Stimulated activated CD8-positive, alpha-beta memory T cell treated with anti-CD3 and anti-CD28 coated beads, Interleukin-15, amount 100 ng/mL, for 4 hours (primary cell): ENCODE measurements around the gene FOXN1.

ENCODE experiments used
- DNase-seq, 2 donors: peaks; one replicate each; pipeline ENCODE4 v3.0.0-alpha.2; 2020; ENCODE audit warnings: low read depth in 2 of 2

Gene FOXN1

DNA sequence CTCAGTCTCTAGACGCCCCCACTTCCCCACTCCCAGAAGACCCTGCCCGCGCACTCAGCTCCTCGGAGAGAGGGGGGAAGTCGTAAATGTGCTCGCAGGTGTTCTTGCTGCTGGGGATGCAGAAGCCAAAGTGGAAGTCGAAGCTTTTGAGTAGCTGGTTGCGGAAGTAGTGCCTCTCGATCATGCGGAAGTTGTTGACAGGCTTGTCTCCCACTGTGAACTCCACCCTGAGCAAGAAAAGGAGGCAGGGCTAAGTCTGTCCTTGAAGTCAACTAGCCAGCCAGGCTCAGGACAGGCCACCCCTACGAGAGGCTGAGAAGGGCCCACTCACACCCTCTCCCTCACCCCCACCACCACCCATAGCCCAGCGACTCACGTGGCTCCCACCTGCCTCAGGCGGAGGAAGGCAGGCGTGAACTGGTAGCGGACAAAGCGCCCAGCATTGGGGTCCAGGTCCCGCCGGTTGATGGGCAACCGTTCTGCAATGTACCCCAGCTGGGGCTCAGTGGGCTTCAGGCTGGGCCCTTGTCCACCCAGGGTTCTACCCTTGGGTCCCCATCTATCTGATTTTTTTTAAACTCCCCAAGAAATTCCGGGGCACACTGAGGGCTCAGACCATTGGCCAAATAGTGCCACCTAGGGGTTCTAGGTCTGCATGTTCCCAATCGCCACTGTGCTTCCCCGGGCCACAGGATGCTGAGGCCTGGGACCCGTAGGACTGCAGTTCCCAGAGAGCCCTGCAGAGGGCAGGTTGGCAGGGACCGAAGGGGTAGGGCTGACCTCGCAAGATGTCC is 41.7 kb downstream of the FOXN1 start:
- peak; percentile 13 to 20 for DNase-seq

- no peak for DNase-seq
Measured at GRCh38 chr17:28548417-28549130, 42.4 kb downstream of the FOXN1 start.

DNA sequence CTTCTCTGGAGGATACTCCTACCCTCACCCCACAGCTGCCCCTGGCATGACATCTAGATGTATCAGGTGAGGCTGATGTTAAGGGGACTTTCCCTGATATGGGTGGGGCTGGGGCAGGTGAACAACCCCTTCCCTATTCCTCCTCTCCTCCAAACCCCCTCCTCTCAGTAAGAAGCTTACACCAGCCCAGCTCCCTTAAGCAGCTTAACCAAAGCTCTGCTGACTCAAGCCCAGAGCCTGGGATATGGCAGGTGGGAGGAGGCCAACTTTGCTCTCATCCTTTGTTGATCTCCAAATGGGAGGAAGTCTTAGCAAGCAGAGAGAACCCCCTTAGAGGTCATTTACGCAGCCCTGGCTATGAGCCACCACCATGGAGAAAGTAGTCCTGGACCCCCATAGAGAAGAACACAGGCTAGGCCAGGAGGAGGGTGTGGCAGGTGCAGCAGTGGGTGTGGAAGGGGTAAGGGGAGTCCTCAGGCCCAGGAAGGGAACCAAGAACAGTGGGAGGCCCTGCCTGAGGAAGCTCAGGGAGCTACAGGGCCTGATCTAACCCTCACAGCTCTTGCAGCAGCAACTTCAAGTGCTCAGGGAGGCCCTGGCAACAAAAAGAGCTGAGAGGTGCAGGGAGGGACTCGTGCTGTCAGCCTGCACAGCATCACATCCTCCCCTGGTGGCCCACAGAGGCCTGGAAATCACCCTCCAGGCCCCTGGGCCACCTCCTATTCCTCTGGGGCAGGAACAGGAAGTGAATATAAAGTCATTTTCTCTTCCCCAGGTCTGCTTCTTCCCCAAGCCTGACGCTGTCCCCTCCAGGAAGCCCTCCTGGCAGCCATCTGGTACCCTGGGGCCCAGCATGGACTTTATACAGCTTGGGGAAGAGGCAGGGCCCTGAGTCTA is 43.3 kb downstream of the FOXN1 start:
- peak; percentile 7 to 21 for DNase-seq

DNA sequence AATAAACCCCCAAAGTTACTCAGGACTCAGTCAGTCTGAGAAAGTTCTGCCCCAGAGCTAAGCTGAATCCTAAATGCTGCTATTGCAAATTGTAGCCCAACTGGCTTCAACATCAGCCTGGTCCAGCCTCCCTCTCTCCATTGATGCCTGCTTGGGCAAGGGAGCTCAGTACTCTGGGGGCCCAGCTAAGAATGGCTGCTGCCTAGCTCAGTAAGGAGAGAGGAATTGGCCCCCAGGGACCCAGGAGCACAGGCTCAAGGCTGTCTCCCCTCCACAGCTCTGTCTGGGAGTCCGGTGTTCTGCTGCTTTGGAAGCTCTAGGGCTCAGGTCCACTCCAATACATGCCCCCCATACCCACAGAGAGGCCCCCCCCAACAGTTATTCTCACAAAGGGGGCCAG is 44.7 kb downstream of the FOXN1 start:
- no peak for DNase-seq

DNA sequence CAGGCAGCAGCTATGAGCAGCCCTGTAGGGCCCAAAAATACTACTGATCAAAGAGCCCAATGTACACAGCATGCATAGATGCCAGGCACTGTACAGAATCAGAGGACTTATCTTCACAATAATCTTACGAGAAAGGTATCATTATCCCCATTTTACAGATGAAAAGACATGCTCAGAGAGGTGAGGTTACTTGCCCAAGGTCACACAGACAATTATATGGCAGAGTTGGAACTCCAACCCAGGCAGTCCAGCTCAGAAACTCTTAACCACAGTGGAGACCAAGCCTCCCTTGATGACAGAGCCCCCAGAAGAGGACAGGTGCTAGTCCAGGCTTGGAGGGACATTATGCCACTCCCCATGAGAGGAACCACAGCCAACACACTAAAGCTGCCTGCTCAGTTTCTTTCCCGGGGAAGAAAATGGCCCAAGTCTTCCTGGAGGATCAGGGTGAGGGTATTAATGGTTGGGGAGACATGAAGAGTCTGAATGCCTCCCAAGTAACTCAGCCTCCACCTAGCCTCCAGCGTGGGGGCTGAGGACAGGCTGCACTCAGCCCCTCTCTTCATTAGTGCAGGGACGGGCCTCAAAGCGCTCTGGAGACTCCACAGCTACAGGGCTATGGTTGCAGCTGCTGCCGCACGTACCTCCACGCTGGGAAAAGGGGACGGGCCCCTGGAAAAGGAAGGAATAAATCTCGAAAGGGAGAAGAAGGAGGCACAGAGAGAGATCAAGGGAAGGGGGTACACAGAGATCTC is 45.5 kb downstream of the FOXN1 start:
- no peak for DNase-seq

DNA sequence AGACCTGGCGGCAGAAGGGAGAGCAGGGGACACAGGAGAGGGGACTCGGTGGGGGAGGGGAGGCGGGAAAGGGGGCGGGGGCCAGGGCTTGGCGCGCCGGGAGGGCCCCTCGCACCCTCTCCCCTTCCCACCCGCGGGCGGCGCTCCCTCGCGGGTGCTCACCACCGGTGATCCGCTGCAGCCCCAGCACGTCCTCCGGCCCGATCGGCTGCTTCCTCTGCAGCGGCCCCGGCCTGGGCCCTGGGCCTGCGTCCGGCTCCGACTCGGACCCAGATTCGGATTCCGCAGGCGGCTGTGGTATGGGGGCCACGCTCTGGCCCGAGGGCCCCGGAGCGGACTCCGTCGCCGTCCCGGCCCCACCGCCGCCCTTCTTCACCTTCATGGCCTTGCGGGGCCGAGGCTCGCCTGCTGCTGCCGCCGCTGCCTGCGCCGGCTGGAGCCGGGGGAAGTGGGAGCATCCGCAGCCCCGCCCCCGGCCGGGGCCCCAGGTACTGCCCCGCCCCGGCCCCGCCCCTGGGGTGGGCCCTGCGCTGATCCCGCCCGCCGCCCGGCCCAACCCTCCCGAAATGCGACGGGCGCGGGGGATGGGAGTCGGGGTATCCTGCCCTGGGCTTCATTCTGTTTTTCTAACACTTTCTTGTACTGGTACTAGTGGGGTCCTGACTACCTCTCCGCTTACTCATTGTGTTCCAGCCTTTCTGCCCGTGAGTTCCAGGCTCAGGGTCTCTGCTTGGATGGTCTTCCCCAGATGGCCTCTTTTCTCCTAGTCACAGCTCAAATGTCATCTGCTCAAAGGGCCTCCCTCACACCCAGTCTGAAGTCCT is 46.2 kb downstream of the FOXN1 start, which contains the start of gene UNC119:
TSS of gene UNC119 (minus strand) at position 449 of the 824 bp plus-strand sequence. CDS start at position 382, 67 bp downstream.
- DNase-seq, result peak; percentile 41 to 49

GRCh38 chr17:28553000-28553505 is 46.9 kb downstream of the FOXN1 start:
- DNase-seq, result no peak

GRCh38 chr17:28554565-28554964 is 48.4 kb downstream of the FOXN1 start:
- DNase-seq, result no peak

DNA sequence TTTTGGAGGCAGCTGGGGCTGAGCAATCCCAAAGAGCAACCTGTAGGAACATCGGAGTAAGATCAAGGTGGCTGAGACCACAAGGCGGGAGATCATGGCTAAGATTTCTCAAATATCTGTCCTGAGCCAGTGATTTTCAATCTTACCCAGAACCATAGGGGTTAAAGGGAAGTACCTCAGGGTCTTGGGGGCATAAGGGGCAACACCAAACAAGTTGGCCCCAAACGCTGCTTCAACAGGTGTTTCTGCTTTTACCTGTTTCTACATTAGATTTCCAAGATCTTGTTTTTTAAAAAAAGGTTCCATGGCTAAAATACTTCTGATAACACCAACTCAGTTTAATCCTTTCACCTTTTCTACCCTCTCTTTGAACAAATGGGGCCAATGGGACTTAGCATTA is 48.9 kb downstream of the FOXN1 start:
- DNase-seq, result no peak

DNA sequence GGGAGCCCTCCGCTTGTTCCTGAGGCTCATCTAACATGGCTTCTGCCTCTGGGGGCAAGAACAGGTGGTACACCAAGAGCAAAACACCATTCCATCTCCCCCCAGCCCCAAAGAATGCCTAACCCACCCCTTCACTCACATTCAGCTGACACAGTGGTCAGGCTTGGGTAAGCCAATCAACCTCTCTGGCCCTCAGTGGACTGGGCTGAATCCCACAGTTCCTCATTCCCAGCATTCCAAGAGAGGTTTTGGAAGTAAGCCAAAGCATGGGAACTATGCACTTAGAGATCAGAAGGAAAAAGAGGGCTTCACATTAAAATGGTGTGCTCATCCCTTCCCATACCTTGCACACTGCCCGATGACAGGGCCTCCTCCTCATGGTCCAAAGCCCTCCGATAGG is 57.3 kb downstream of the FOXN1 start:
- DNase-seq, result no peak

DNA sequence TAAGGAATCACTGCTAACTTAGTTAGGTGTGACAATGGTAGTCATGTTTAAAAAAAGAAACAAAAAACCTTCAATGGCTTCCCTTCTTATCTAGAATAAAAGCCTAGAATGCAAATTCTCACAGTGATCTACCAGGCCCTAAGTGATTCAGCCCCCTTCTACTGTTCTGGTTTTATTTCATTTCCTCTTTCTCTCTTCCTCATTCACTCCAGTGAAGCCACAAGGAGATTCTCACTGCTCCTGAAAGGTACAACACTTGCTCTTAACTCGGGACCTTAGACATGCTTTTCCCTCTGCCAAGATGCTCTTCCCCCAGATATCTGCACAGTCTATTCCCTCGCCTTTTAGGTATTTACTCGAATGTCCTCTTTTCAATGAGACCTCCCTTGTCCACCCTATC is 61.5 kb downstream of the FOXN1 start:
- no peak for DNase-seq

- DNase-seq, result no peak
Measured at GRCh38 chr17:28569446-28569845, 63.3 kb downstream of the FOXN1 start.

GRCh38 chr17:28570716-28571360 is 64.7 kb downstream of the FOXN1 start:
- peak in 1 of 2 donors; percentile 17 for DNase-seq

GRCh38 chr17:28571361-28572122 is 65.4 kb downstream of the FOXN1 start, which contains the start of gene PIGS:
Gene PIGS, minus strand, starts transcription at chr17:28571524. Its CDS starts 28 bp downstream, at chr17:28571496.
- DNase-seq, result peak; percentile 79 to 83

GRCh38 chr17:28572259-28573039 is 66.3 kb downstream of the FOXN1 start:
- DNase-seq, result no peak

DNA sequence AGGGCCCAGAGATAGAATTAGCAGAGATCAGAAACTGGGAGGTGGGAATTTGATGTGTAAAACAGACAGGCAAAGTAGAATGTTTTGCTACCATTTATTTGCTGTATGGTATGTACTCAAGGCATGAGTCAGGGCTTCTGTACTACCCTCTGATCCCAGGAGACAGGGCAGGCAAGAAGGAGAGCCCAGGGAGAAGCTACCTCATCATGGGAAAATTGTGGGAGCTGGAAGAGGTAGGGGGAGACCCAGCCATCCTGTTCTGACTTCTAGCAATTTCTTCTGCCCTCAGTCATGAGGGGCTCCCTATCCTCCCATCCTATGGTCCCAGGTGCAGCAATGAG is 66.9 kb downstream of the FOXN1 start:
- DNase-seq, result no peak

GRCh38 chr17:28573521-28573920 is 67.4 kb downstream of the FOXN1 start:
- DNase-seq, result no peak

DNA sequence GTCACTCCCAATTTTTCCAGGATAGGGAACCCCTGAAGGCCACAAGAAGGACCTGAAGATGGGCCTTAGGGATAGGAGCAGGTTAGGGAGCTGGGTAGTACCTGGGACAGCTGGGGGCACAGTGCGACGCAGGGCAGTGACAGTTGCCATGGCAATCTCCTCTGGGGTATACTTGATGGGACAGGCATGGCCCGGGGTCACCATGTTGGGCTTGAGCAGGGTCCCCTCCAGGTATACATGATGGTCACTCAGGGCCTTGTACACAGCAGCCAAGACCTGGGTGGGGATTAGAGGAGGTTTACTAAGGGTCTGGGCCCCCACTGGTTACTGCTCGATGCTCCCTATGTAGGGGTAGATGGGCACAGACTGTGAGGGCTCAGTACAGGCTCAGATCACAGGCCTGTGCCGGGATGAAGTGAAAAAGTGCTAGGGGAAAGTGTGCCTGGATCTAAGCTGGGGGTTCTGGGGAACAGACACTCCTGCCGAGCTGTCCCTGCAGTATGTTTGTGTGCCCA is 67.9 kb downstream of the FOXN1 start:
- DNase-seq, result no peak
